Adrenal gland (tissue), 12 donors: ENCODE data around the gene ABO. TPM values are rescaled to one million over a fixed set of nuclear protein-coding genes. Genes with fewer than 3 reads are reported as not detected.
"Not testable (repeated sequence)": the region's sequence is repeated elsewhere in the genome, so short reads cannot be mapped to it uniquely, and the experiment has no call there.

ENCODE experiments used
- DNase-seq, 7 donors: peaks; one replicate each; pipeline ENCODE4 v3.0.0-alpha.2; 2019 to 2020
- H3K27ac ChIP-seq, 5 donors: fragments of 200-600 bp; sonication (generic) in 4 of 5; 1 replicate in 3 of 5; 2 replicates in 2 of 5; pipeline versions ENCODE4 v1.5.1 to v1.8.0; 2016 to 2020; ENCODE audit warnings: mild to moderate bottlenecking in 1 of 5
- H3K27me3 ChIP-seq: fragments of 200-600 bp; 2 replicates; pipeline ENCODE4 v1.8.0; 2021
- H3K36me3 ChIP-seq, 2 donors: fragments of 200-600 bp; replicated peaks in 1 of 2; 1 replicate in 1 of 2; 2 replicates in 1 of 2; pipeline versions ENCODE4 v1.5.1 to v1.8.0; 2018 to 2022
- H3K4me1 ChIP-seq, 2 donors: fragments of 200-600 bp; replicated peaks in 1 of 2; 1 replicate in 1 of 2; 2 replicates in 1 of 2; pipeline versions ENCODE4 v1.5.1 to v1.8.0; 2018 to 2021
- H3K4me3 ChIP-seq, 4 donors: fragments of 200-600 bp; sonication (generic) in 3 of 4; one replicate each; pipeline ENCODE4 v1.5.1; 2016 to 2018
- H3K9me3 ChIP-seq, 3 donors: fragments of 200-600 bp; sonication (generic) in 1 of 3; replicated peaks in 1 of 3; 1 replicate in 2 of 3; 2 replicates in 1 of 3; pipeline versions ENCODE4 v1.5.1 to v1.8.0; 2016 to 2021
- CTCF ChIP-seq, 6 experiments: fragments of 450-650 bp in 4 of 6; fragments of 200-600 bp in 2 of 6; sonication (generic) in 1 of 6; IDR thresholded peaks; 1 replicate in 5 of 6; 2 replicates in 1 of 6; pipeline versions ENCODE4 v1.5.1 to v1.8.0; 2016 to 2021; ENCODE audit warnings: antibody characterized with exemption in 6 of 6, mild to moderate bottlenecking in 2 of 6, moderate library complexity in 1 of 6
- POLR2A ChIP-seq, 2 donors: fragments of 450-650 bp; IDR thresholded peaks; one replicate each; pipeline ENCODE4 v1.6.1; 2017; ENCODE audit warnings: antibody characterized with exemption in 2 of 2, mild to moderate bottlenecking in 2 of 2, moderate library complexity in 1 of 2
- WGBS, 4 donors: extraction: QIAGEN DNeasy Blood & Tissue Kit in 2 of 4; methylation state at CpG; one replicate each; pipeline versions ENCODE4 v1.1.5 to v1.1.7; 2013 to 2017; 5-methylcytosine and 5-hydroxymethylcytosine counted together
- intact Hi-C, 2 donors: fragments of 100-400 bp; cut with DNase I; formaldehyde crosslinking; loops; one replicate each; pipeline versions ENCODE4 v1.14.1 to v1.15.0; 2022 to 2023
- polyA plus RNA-seq, 3 donors: library from polyadenylated mRNA; stranded (reverse); fragments of 200-250 nt in 2 of 3; fragments of 350-450 nt in 1 of 3; fragmentation: Illumina TruSeq in 1 of 3; extraction: RNeasy Lipid Tissue Mini Kit (QIAGEN cat#74804) in 1 of 3; gene quantifications; one replicate each; pipeline ENCODE4 v1.2.3, GENCODE V29; 2013 to 2014
- total RNA-seq, 9 donors: library from RNA; depleted of rRNA in 4 of 9; stranded (reverse); fragments of >200 nt in 4 of 9; fragments of 120-200 nt in 1 of 9; fragmentation: NEBNext Ultra II Directional in 1 of 9; extraction: Animal tissue kit (Norgen Biotek cat#: 25700) in 1 of 9; gene quantifications; one replicate each; pipeline versions ENCODE4 v1.1.0 to v1.2.4, GENCODE V29; 2013 to 2023
- donor health status: healthy with polysubstance abuse.
- donor health status: Bipolar disorder and iron deficiency.
- donor health status: DM: yes; HTN: yes; CAD: no.
- donor health status: DM: no; HTN: no; CAD: no.
- donor health status: DM: no; HTN: no; CAD: no.
- donor health status: DM: yes; HTN: yes; CAD: no.

ABO gene
- total and polyA plus RNA-seq, 12 donors = 2.9 to 43.1 (median 18.6) TPM

- Histone ChIP-seq H3K36me3 (no peaks in the 10 kb centered on the region), H3K27me3 (no peaks in the 10 kb centered on the region), H3K4me3 (no peak overlapping the region), H3K4me1 (no peaks in the 10 kb centered on the region), H3K27ac (no peak overlapping the region), H3K9me3 (no peaks in the 10 kb centered on the region)
- DNase-seq = peak in 1 of 7 donors; percentile 20
- intact Hi-C loops = no loop called here
- TF ChIP-seq POLR2A (IDR thresholded peaks at IDR 0.05) (no peak), CTCF (IDR thresholded peaks at IDR 0.05) (no peak)
- 79 to 87% (median 82%) methylated on average over 10 to 14 of the region's 14 CpGs for WGBS, 4 donors
These were observed 47.7 kb upstream of the ABO start for GRCh38 chr9:133322701-133323100.

GRCh38 chr9:133321411-133321935 is 46.5 kb upstream of the ABO start:
- no peak for TF ChIP-seq POLR2A (IDR thresholded peaks at IDR 0.05)
- TF ChIP-seq CTCF (IDR thresholded peaks at IDR 0.05) = no peak
- 80 to 88% (median 83%) methylated on average over 13 of the region's 13 CpGs for WGBS, 4 donors
- intact Hi-C loops = no loop called here
- H3K4me1 ChIP-seq = no peaks in the 10 kb centered on the region
- no peaks in the 10 kb centered on the region for H3K27me3 ChIP-seq
- no peak overlapping the region for H3K27ac ChIP-seq
- peak in 1 of 7 donors; percentile 38 for DNase-seq
- no peaks in the 10 kb centered on the region for H3K36me3 ChIP-seq
- H3K4me3 ChIP-seq = no peak overlapping the region
- H3K9me3 ChIP-seq = no peaks in the 10 kb centered on the region

GRCh38 chr9:133320421-133320881 is 45.5 kb upstream of the ABO start:
- no peaks in the 10 kb centered on the region for H3K36me3 ChIP-seq
- H3K4me3 ChIP-seq = no peak overlapping the region
- no peak overlapping the region for H3K27ac ChIP-seq
- no peak for DNase-seq
- H3K9me3 ChIP-seq = no peaks in the 10 kb centered on the region
- 74 to 87% (median 83%) methylated on average over 13 of the region's 13 CpGs for WGBS, 4 donors
- intact Hi-C loops = no loop called here
- no peaks in the 10 kb centered on the region for H3K27me3 ChIP-seq
- H3K4me1 ChIP-seq = no peaks in the 10 kb centered on the region
- no peak for TF ChIP-seq CTCF (IDR thresholded peaks at IDR 0.05)
- no peak for TF ChIP-seq POLR2A (IDR thresholded peaks at IDR 0.05)

GRCh38 chr9:133317551-133317950 is 42.5 kb upstream of the ABO start:
- intact Hi-C loops, H3K27me3 ChIP-seq, H3K27ac ChIP-seq, H3K36me3 ChIP-seq, H3K9me3 ChIP-seq, H3K4me3 ChIP-seq, H3K4me1 ChIP-seq: not testable (repeated sequence)
- peak in 1 of 7 donors; percentile 11 for DNase-seq
- 78 to 86% (median 81%) methylated on average over 1 to 13 of the region's 13 CpGs for WGBS, 4 donors

GRCh38 chr9:133315997-133316396 is 41.0 kb upstream of the ABO start:
- DNase-seq = no peak
- no peaks in the 10 kb centered on the region for H3K36me3 ChIP-seq
- no peaks in the 10 kb centered on the region for H3K9me3 ChIP-seq
- intact Hi-C loops = no loop called here
- H3K4me1 ChIP-seq = no peaks in the 10 kb centered on the region
- WGBS, 4 donors = 58 to 79% (median 74%) methylated on average over 2 of the region's 2 CpGs
- no peak overlapping the region for H3K27ac ChIP-seq
- H3K4me3 ChIP-seq = no peak overlapping the region
- H3K27me3 ChIP-seq = no peaks in the 10 kb centered on the region
- TF ChIP-seq CTCF (IDR thresholded peaks at IDR 0.05) (no peak), POLR2A (IDR thresholded peaks at IDR 0.05) (no peak)
